Colon (tissue), 2 donors: Measurements from ENCODE around the gene SCN4B.

Experiments used
- FAIRE-seq: peaks from 2 replicates; lab custom pipeline; 2012; peaks lifted over from hg19 to GRCh38; lab: Jason Lieb, UNC
- donor health status: control.
- donor health status: control.

SCN4B gene

DNA sequence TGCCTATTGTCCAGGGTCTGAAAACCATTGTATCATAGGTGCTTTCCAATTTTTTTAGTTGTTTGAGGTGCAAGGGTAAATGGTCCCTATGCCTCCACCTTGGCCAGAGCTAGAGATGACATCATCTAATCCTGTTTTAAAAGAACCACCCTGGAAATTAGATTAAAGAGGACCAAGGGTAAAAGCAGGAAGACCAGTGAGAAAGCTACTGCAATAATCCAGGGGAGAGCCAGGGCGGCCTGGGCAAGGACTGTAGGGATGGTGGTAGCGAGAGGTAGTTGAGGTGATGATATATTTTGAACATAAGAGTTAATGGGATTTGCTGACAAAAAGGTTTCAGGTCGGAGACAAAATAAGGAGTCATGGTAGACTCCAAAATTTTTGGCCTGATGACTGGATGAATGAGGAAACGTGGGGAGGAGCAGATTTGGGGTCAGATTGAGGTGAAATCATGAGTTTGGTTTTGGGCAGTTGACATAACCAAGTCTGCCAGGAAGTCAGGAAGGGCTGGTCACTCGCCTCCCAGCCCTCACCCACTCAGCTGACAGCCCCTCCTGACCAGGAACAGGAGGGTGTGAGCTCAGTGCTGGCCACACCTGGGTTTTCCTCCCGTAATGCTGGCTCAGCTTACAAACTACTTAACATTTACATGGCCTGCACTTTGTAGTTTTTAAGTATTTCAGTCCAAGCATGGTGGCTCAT lies 23.0 kb downstream of the SCN4B start:
- no peak for FAIRE-seq

DNA sequence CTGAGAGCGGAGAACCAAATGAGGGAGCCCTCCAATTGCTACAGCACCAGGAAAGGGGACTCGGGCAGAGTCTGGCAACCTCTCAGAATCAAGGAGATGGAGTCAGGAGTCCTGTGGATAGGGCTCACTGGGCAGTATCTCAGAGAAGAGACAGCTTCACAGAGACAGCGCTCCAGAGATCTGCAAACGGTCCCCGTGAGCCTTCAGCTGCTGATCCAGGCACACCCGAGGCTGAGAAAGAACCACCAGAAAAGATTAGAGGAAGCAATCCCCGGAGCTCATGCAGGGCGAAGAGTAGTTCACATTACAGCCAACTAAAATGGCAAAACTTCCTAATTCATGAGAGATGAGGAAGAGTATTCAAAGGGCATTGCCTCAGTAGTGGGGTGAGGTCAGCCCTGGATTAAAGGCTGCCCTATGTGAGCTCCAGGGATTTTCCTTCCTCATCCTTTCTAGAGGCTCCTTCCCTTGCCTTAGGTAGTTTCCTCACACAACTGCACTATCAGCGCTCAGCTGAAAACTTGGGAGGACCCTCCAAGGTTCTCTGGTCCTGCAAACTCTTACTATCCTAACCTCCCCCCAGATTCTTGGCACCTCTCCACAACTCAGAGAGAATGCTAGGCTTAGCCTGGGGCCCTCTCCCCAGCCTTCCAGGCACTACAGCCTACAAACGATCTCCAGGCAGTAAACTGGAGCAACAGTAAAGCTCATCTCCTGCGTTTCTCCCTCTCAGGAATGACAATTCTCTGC lies 23.7 kb downstream of the SCN4B start:
- no peak for FAIRE-seq

DNA sequence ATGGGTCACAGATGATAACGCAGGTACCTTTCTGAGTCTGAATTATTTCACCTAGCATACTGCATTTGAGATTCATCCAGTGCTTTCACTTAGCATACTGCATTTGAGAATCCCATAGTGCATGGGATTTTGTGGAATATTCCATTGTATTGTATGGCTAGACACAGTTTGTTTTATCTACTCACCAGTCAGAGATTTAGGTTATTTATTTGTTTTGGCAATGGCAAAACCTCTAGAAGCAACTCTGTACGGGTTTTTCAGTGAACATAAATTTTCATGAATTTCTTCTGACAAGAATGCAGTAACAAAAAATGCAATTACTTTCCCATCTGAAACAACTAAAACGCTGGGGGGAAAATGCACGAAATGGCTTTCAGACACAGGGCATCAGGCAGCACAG lies 24.3 kb downstream of the SCN4B start:
- FAIRE-seq, result no peak

DNA sequence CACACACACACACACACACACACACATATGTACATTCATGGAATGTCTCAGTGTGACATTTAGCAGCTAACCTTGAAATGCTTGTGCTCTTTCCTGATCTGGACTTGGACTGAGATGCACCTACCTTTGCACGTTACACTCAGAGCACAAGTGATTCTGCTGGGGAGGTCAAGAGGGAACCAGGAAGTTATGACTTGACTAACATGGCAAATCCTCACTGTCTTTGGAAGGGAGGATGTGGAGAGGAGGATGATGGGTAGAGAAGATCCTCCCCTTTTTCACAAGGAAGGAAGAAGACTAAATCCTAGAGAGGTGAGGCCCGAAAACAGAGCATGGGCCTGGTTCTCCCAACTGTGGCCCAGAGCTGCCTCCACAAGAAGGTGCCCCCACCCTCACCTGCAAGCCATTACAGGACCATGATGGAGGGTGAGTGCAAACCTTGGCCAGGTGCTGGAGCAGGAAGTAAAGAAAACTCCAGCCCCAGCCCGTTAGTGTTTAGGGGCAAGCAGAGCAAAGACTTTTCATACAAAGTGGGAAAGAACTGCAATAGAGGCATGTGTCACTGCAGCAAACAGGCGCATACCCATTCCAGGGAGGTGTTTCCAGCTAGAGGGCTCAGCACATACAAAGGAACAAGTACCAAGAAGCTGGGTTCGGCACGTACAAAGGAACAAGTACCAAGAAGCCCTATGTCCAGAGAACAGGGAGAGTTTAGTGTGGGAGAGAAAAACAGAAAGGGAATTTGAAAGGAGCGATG lies 26.4 kb downstream of the SCN4B start:
- FAIRE-seq, result no peak

DNA sequence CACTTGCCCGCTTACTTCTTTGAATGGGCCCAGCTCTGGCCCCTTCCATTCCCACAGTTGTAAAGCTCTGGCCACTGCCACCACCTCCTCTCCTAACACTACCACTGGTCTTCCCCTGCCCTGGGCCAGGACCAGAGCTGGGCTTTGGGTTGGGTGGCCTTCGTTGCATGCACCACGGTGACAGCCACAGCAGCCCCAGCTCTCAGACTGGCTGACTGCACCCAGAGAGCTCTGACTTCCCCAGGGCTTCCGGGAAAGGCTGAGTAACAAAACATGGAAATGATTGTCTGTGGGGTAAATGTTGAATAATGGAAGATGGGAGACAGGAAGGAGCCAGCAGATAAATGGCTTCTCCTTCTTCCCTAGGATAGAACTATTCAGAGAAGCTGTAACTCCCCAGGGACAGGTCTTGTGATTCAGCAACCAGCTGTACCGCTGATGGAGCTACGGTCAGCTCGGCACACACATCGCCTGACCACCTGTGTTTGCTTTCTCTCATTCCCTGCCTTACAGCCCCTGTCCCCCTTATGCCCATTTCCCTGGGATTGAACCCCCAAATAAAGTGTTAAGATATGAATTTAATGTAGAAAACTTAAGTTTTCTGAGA lies 27.6 kb downstream of the SCN4B start:
- no peak for FAIRE-seq

DNA sequence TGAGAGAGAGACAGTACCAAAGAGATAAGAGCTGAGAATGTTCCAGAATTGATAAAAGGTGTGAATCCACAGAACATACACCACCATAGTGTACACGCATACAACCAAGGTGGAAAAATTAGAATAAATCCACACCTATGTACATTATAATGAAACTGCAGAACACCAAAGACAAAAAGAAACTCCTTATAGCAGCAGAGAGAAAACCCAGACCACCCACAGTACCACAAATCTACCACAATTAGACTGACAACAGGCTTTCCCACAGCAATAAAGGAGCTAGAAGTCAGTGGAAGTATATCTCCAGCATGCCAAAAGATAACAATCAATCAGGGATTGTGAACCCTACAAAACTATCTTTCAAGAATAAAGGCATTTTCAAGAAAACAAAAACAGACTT lies 31.8 kb downstream of the SCN4B start:
- no peak for FAIRE-seq

DNA sequence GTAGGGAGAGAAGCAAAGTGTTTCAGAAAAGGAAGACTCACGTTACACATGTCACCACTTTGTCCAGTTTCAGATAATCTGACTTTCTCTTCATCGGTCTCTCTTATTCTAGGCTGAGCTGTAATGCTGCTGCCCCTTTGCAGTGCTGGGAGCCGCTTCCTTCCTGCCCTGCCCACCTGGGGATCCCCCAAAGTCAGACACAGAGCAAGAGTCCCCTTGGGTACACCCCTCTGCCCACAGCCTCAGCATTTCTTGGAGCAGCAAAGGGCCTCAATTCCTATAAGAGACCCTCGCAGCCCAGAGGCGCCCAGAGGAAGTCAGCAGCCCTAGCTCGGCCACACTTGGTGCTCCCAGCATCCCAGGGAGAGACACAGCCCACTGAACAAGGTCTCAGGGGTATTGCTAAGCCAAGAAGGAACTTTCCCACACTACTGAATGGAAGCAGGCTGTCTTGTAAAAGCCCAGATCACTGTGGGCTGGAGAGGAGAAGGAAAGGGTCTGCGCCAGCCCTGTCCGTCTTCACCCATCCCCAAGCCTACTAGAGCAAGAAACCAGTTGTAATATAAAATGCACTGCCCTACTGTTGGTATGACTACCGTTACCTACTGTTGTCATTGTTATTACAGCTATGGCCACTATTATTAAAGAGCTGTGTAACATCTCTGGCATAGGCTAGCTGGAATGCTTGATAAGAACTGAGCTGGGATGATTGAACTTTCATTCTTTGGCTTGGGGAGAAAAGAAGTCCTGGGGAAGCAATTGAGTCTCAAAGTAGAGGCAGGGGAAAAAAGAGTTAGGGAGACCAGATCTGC lies 34.6 kb downstream of the SCN4B start:
- FAIRE-seq, result no peak

DNA sequence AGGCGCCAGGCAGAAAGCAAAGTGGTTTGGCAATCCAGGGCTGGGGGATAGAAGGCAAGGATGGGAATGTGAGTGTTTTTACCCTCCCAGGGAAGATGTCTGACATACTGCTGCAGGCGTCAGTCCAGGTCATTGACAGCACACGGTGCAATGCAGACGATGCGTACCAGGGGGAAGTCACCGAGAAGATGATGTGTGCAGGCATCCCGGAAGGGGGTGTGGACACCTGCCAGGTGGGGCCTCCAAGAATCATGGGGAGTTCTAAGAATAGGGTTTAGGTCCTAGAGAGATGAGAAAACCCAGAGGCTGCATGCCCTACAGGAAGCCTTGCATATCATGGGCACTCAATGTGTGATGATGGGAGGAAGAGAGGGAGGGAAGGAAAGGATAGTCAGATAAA lies 37.6 kb downstream of the SCN4B start:
- no peak for FAIRE-seq

DNA sequence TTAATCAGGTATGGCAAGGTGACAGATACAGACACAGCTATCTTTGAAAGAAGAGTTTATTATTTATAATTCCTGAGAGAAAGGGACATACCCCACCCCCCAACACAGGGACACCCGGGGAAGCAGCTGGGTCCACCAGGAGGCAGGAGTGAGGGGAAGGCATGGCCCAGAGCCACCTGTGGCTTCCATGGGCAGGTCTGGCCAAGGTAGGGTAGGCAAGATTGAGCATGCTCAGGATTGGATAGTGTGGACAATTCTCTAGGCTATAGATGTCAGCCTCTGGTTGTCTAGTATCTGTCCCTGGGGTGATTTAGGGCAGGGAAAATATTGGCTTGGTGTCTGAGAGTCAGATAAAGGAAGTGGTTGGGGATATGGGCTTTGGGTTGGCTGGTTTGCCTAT lies 38.4 kb downstream of the SCN4B start:
- FAIRE-seq, result no peak

DNA sequence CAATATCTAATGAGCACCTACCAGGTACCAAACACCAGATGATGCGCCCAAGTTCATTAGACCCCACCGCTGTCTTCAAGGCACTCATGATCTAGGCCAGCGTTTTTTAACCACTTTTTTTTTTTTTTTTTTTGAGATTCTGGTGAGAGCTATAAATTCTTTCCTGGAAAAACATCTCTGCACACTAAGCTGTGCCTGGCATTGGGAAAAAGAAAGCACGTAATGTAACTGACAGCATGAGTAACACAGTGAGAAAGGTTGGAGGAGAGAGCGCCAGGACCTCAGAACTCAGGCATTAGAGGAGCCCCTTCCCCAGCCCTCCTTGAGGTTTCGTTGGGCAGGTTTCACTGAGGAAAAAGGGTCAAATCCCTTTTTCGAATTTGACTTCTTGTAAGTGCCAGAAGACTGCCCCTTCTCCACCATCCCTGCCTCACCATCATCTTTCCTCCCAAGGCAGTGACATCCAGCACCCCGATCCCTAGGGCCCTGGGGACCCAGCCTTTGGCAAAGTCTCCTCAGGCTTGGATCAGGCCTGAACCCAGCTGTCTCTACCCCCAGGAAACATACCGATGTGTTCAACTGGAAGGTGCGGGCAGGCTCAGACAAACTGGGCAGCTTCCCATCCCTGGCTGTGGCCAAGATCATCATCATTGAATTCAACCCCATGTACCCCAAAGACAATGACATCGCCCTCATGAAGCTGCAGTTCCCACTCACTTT lies 39.8 kb downstream of the SCN4B start:
- FAIRE-seq, result no peak

DNA sequence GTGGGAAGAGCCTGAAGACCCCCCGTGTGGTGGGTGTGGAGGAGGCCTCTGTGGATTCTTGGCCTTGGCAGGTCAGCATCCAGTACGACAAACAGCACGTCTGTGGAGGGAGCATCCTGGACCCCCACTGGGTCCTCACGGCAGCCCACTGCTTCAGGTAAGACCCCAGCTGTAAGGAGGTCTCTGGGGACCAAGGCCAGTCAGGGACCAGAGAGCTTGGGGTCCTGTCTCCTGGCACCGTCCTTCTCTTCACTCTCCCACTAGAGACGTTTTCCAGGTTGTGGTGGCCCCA lies 40.9 kb downstream of the SCN4B start:
- FAIRE-seq, result no peak

DNA sequence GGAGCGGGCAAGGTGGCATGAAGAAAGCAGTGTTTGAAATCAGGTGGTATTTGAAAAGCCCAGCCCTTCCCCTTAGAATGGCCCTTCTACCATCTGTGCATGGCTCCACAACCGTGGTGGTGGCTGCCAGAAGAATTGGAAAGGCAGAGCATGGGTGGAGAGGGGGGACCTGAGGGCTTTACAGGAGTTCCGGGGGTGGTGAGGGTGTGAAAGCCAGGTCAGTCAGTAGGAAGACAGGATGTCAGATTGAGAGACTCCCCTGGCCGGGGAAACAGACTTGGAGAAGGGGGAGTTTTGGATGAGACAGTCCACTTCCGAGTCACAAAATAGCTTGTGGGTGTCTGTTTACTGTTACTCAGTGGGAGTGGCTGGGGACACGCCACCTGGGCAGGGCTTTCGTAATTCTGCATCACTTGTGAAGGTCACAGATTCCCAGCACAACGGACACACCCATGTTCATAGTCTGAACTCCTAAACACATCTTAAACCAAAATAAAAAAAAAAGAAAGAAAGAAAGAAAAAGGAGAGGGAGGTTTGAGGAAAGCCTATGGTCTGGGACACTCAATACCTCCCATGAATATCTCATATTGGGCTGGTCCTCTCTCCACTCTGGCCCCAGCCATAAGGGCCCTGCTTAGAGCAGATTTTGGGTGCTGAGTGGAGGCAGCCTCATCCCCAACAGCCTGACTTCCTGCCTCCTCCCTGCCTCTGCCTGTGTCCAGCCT lies 41.4 kb downstream of the SCN4B start:
- no peak for FAIRE-seq

DNA sequence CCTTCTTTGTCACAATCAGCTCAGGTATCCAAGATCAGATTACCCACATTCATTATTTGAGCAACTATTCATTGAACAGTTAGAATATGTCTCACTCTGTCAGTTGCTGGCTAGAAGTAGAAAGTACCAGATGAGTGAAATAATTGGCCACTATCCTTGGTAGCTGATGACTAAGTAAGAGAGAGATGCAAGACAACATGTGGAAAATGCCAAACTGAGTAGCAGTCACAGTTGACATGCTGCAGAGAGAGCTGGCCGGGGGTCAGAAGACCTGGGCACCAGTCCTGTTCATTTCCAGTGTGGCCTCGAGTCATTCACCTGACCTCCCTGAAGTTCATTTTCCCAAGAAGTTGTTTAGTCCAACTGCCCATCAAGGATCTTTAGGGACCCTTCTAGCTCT lies 43.4 kb downstream of the SCN4B start:
- FAIRE-seq, result no peak

DNA sequence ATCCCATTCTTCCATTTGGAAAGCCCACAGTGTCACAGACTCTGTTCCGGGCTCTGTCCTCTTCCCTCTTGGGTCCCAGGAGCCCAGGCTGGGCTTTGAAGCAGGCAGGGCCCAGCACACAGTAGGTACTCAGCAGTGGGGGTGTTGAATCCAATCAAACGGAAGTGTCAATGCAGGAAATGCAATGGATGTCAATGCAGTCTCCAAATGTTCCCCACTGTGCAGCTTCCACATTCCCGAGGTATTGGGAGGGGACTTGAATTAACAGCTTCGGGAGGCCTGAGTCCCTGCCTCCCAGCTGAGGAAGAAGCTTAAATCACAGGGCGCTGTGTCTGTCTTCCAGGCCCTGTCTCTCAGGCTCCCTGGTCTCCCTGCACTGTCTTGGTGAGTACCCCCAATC lies 44.1 kb downstream of the SCN4B start:
- FAIRE-seq, result no peak

DNA sequence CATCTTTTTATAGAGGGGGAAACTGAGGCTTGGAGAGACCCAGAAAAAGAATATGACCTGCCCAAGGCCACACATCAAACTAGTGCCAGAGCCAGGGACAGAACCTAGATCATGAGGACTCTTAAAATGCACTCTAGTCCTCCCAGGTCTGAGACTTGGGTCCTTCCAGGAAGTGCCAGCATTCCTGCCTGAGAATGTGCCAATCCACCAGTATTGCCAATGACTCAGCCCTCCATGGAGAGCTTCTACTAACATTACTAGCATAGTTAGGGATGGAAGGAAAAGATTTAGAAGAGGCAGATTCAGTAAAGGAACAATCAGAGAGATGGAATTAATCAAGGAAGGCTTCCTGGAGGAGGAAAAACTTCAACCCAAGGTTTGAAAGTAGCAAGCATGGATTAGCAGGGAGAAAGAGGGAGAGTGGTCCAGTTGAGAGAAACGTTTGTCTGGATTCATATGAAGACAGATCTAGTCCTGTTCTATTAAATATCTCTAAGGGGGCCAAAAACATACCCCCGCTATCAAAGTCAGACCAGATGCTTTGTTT lies 45.8 kb downstream of the SCN4B start:
- FAIRE-seq, result no peak

DNA sequence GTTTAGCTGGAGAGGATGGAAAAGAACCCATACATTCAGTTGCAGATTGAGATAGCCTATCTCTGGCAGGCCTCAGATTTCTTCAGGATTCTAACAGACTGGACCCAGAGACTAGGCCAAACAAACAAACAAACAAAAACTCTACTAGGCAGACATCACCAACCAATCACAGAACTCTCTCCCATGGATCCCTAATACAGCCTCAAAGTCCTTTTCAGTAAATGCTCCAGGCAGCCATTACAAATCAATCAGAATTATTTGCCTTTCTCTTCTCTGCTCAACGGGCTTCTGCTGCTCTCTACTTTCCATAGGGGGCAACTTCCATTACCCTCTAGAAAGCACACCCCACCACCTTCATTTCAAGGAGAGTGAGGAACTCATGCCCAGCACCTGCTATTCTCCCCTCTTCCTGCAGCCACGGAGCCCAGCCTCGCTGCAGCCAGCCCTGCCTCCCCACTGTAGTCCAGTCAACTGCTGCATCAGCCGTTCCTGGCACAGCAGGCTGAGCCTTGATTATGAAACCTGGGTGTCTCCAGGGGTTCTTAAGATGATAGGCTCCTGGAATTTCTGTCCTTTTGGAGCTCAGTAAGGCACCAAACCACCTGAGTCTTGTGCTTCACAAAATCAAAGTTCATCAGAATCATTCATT lies 46.8 kb downstream of the SCN4B start:
- no peak for FAIRE-seq

DNA sequence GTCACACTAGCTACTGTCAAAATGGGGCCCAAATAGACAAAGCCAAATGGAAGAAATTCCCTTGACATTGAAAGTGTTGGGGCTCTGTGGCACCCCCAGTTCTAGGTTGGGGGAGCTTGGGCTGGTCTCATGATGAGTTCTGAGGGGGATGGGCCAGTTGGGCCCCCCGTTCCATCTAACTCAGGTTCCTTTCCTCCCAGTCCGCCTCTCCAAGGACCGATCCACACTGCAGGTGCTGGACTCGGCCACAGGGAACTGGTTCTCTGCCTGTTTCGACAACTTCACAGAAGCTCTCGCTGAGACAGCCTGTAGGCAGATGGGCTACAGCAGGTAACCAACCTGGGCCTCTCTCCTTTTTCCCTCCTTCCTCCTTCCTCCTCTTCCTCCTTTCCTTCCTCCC lies 48.1 kb downstream of the SCN4B start:
- no peak for FAIRE-seq

DNA sequence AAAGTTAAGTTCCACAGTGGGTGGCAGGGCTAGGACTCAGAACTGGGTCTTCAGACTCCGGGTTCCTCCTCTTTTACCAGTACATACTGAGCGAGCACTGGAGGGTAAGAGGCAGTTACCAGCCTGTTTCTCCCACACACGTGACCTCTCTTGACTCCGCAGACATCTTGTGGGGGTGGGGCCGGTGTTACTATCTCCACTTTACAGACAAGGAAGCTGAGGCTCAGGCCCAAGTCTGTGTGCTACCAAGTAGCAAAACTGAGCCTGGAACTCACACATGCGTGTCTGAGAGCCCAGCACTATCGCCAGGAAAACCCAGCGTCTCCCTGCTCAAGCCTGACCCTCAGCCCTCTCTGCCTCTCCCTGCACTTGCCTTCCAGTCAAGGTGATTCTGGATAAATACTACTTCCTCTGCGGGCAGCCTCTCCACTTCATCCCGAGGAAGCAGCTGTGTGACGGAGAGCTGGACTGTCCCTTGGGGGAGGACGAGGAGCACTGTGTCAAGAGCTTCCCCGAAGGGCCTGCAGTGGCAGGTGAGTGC lies 49.8 kb downstream of the SCN4B start:
- no peak for FAIRE-seq

DNA sequence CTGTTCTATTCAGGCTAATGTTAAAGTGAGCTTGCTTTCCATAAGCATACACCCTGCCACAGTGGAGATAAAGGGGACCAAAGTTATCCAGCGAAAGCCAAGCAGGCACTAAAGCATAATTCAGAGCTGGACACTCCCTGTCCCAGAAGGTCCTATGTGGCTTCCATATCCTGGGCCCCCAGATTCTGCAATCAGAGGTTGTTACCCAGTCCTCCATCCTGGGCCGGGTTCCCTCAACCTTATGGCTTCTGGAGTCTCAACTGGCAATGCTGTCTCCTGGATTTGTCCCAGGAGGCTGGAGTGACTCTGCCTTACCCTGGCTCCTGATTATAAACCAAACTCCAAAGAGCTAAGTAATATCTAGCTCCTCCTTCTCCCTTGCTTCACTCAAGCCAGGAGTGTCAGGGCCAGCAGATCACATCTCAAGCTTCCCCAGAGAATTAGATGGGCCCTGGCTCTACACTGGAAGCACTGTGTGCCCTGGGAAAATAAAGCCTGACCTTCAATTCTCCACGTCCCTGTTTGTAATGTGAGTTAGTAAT lies 51.9 kb downstream of the SCN4B start:
- FAIRE-seq, result no peak
